ENCODE measurements around the gene TUBB.

Gene TUBB

DNA sequence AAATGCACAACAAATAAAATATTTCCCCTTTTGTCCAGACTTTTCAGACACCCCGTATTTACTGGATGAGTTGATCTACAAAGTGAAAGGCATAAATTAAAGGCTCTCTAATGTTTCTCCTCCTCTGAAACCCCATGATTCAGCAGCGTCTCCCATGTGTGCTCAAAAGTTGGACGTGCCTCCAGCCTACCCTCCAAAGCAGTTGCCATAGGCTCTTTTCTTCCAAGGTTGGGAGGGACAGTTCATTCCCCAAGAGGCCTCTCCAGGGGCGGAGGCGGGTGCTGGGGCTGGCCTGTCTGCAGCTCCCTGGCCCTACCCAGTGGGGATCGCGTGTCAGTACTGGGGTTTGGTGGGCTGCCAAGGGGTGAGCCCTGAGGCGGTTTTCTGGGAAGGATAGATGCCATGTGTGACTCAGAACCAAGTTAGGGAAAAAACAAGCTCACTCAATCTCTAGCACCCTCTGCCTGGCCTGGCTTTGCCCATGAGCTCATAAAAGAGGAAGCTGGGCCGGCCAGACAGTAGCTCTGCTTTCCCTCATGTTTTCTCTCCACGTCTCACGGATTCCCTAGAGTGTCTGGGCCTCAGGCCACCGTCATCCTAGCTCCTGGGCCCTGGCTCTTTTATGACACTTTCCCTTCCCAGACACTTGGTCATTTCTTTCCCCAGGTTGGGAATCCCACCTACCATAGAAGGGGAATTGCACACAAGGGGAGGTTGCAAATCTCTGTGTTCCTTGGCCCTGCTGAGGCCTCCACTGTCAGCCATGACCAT, 32.2 kb downstream of the TUBB start (continued):
- TF ChIP-seq, protein P1, sequence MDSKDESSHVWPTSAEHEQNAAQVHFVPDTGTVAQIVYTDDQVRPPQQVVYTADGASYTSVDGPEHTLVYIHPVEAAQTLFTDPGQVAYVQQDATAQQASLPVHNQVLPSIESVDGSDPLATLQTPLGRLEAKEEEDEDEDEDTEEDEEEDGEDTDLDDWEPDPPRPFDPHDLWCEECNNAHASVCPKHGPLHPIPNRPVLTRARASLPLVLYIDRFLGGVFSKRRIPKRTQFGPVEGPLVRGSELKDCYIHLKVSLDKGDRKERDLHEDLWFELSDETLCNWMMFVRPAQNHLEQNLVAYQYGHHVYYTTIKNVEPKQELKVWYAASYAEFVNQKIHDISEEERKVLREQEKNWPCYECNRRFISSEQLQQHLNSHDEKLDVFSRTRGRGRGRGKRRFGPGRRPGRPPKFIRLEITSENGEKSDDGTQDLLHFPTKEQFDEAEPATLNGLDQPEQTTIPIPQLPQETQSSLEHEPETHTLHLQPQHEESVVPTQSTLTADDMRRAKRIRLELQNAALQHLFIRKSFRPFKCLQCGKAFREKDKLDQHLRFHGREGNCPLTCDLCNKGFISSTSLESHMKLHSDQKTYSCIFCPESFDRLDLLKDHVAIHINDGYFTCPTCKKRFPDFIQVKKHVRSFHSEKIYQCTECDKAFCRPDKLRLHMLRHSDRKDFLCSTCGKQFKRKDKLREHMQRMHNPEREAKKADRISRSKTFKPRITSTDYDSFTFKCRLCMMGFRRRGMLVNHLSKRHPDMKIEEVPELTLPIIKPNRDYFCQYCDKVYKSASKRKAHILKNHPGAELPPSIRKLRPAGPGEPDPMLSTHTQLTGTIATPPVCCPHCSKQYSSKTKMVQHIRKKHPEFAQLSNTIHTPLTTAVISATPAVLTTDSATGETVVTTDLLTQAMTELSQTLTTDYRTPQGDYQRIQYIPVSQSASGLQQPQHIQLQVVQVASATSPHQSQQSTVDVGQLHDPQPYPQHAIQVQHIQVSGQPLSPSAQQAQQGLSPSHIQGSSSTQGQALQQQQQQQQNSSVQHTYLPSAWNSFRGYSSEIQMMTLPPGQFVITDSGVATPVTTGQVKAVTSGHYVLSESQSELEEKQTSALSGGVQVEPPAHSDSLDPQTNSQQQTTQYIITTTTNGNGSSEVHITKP (tag by site-specific recombination; IDR thresholded peaks at IDR 0.05), result peak; percentile 93
- TF ChIP-seq, protein P2, sequence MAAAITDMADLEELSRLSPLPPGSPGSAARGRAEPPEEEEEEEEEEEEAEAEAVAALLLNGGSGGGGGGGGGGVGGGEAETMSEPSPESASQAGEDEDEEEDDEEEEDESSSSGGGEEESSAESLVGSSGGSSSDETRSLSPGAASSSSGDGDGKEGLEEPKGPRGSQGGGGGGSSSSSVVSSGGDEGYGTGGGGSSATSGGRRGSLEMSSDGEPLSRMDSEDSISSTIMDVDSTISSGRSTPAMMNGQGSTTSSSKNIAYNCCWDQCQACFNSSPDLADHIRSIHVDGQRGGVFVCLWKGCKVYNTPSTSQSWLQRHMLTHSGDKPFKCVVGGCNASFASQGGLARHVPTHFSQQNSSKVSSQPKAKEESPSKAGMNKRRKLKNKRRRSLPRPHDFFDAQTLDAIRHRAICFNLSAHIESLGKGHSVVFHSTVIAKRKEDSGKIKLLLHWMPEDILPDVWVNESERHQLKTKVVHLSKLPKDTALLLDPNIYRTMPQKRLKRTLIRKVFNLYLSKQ (tag by site-specific recombination; IDR thresholded peaks at IDR 0.05; ENCODE audit: borderline replicate concordance), result no peak
- TF ChIP-seq ZNF629 (tag by site-specific recombination; IDR thresholded peaks at IDR 0.05) (peak; percentile 96), TCF7L2 (IDR thresholded peaks at IDR 0.05; ENCODE audit: borderline replicate concordance, low read depth, low read length) (no peak), ZNF670 (tag by site-specific recombination; IDR thresholded peaks at IDR 0.05; ENCODE audit: low read depth) (no peak), GFI1B (tag by site-specific recombination; IDR thresholded peaks at IDR 0.05) (no peak), ZNF549 (tag by site-specific recombination; IDR thresholded peaks at IDR 0.05) (no peak), ZNF776 (tag by site-specific recombination; IDR thresholded peaks at IDR 0.05; ENCODE audit: borderline replicate concordance) (no peak), SP7 (tag by site-specific recombination; IDR thresholded peaks at IDR 0.05) (peak; percentile 97), ZNF146 (tag by site-specific recombination; IDR thresholded peaks at IDR 0.05) (no peak), KLF8 (tag by site-specific recombination; IDR thresholded peaks at IDR 0.05) (peak; percentile 64; the same call in 1 of the 2 replicates), ZNF223 (tag by site-specific recombination; IDR thresholded peaks at IDR 0.05) (no peak), ZNF175 (tag by site-specific recombination; IDR thresholded peaks at IDR 0.05) (no peak), ZNF514 (tag by site-specific recombination; IDR thresholded peaks at IDR 0.05) (no peak), ZNF239 (tag by site-specific recombination; IDR thresholded peaks at IDR 0.05) (no peak), ZNF624 (tag by site-specific recombination; IDR thresholded peaks at IDR 0.05) (no peak), ZSCAN23 (tag by site-specific recombination; IDR thresholded peaks at IDR 0.05) (no peak), BCL11B (tag by site-specific recombination; IDR thresholded peaks at IDR 0.05; ENCODE audit: low read depth) (no peak), ZNF416 (tag by site-specific recombination; IDR thresholded peaks at IDR 0.05) (no peak), SCRT1 (tag by site-specific recombination; IDR thresholded peaks at IDR 0.05; ENCODE audit: borderline replicate concordance) (no peak), ZNF2 (tag by site-specific recombination; IDR thresholded peaks at IDR 0.05) (peak; percentile 55; the same call in 1 of the 2 replicates), ZNF133 (tag by site-specific recombination; IDR thresholded peaks at IDR 0.05) (no peak)
- TF ChIP-seq, protein P3, sequence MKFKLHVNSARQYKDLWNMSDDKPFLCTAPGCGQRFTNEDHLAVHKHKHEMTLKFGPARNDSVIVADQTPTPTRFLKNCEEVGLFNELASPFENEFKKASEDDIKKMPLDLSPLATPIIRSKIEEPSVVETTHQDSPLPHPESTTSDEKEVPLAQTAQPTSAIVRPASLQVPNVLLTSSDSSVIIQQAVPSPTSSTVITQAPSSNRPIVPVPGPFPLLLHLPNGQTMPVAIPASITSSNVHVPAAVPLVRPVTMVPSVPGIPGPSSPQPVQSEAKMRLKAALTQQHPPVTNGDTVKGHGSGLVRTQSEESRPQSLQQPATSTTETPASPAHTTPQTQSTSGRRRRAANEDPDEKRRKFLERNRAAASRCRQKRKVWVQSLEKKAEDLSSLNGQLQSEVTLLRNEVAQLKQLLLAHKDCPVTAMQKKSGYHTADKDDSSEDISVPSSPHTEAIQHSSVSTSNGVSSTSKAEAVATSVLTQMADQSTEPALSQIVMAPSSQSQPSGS (tag by site-specific recombination; IDR thresholded peaks at IDR 0.05; ENCODE audit: low read depth), result peak; percentile 25; the same call in 1 of the 2 replicates
- TF ChIP-seq, protein P4, sequence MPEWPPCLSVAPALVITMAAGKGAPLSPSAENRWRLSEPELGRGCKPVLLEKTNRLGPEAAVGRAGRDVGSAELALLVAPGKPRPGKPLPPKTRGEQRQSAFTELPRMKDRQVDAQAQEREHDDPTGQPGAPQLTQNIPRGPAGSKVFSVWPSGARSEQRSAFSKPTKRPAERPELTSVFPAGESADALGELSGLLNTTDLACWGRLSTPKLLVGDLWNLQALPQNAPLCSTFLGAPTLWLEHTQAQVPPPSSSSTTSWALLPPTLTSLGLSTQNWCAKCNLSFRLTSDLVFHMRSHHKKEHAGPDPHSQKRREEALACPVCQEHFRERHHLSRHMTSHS (tag by site-specific recombination; IDR thresholded peaks at IDR 0.05), result no peak
- TF ChIP-seq, protein P5, sequence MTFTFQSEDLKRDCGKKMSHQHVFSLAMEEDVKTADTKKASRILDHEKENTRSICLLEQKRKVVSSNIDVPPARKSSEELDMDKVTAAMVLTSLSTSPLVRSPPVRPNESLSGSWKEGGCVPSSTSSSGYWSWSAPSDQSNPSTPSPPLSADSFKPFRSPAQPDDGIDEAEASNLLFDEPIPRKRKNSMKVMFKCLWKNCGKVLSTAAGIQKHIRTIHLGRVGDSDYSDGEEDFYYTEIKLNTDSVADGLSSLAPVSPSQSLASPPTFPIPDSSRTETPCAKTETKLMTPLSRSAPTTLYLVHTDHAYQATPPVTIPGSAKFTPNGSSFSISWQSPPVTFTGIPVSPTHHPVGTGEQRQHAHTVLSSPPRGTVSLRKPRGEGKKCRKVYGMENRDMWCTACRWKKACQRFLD (tag by site-specific recombination; IDR thresholded peaks at IDR 0.05), result no peak
- TF ChIP-seq, protein P6, sequence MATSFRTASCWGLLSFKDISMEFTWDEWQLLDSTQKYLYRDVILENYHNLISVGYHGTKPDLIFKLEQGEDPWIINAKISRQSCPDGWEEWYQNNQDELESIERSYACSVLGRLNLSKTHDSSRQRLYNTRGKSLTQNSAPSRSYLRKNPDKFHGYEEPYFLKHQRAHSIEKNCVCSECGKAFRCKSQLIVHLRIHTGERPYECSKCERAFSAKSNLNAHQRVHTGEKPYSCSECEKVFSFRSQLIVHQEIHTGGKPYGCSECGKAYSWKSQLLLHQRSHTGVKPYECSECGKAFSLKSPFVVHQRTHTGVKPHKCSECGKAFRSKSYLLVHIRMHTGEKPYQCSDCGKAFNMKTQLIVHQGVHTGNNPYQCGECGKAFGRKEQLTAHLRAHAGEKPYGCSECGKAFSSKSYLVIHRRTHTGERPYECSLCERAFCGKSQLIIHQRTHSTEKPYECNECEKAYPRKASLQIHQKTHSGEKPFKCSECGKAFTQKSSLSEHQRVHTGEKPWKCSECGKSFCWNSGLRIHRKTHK (tag by site-specific recombination; IDR thresholded peaks at IDR 0.05), result no peak
- TF ChIP-seq, protein P7, sequence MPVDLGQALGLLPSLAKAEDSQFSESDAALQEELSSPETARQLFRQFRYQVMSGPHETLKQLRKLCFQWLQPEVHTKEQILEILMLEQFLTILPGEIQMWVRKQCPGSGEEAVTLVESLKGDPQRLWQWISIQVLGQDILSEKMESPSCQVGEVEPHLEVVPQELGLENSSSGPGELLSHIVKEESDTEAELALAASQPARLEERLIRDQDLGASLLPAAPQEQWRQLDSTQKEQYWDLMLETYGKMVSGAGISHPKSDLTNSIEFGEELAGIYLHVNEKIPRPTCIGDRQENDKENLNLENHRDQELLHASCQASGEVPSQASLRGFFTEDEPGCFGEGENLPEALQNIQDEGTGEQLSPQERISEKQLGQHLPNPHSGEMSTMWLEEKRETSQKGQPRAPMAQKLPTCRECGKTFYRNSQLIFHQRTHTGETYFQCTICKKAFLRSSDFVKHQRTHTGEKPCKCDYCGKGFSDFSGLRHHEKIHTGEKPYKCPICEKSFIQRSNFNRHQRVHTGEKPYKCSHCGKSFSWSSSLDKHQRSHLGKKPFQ (tag by site-specific recombination; IDR thresholded peaks at IDR 0.05), result no peak
